ENCODE results near the gene MYT1. TPM values are rescaled to one million over a fixed set of nuclear protein-coding genes. Genes with fewer than 3 reads are reported as not detected.
A peak's percentile ranks its signal among the peaks of the same experiment; 100 is the strongest.

Gene MYT1
- total RNA-seq, 3 donors from 2014 or later = under 0.01 TPM; not detected in 2

DNA sequence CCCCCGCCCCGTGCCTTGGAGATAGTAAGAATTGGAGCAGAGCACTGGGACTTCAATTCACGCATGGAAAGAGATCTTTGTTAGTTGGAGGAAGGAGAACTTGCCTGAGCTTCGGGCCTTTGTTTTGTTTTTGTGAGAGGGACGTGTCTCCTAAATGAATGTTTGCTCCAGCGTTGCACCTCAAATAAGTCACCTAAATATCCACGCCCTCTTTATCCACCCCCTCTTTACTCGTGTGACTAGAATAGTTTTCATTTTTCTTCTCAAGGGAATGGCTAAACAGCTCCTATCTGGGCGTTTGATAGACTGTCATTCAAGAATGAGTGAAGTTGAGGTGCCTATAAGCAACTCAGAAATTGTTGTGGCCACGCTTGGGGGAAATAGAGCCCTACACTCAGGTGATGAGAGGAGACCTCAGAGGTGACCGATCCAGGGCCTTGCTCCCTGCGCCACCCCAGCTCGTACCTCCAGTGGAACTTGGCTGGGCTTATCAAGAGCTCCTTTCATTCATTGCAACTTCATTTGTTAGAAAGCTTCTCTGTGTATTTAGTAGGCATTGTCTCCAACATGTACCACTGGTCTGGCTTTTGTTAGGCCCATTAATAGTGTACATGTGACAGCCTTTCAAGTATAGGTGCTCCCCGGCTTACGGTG, 92.2 kb downstream of the MYT1 start:
- TF ChIP-seq POLR2A (IDR thresholded peaks at IDR 0.05) = no peak
- no peak for TF ChIP-seq POLR2AphosphoS5 (IDR thresholded peaks at IDR 0.05)
- TF ChIP-seq CTCF (IDR thresholded peaks at IDR 0.05) = no peak
- DNase-seq (ENCODE audit: low spot score in 2 of 2) = no peak
- Histone ChIP-seq H3K27me3 (peaks cover 0 to 2% of the 10 kb centered on the region in 2 donors), H3K4me1 (peaks cover 0 to 10% of the 10 kb centered on the region in 2 donors), H3K9me3 (no peaks in the 10 kb centered on the region), H3K27ac (peak overlapping the region; percentile 89 to 95), H3K36me3 (no peaks in the 10 kb centered on the region), H3K4me3 (peak overlapping the region; percentile 90 to 95 (median 94))
- intact Hi-C loops (cut with DNase I; ENCODE audit: low total_unique reads) = no loop called here

DNA sequence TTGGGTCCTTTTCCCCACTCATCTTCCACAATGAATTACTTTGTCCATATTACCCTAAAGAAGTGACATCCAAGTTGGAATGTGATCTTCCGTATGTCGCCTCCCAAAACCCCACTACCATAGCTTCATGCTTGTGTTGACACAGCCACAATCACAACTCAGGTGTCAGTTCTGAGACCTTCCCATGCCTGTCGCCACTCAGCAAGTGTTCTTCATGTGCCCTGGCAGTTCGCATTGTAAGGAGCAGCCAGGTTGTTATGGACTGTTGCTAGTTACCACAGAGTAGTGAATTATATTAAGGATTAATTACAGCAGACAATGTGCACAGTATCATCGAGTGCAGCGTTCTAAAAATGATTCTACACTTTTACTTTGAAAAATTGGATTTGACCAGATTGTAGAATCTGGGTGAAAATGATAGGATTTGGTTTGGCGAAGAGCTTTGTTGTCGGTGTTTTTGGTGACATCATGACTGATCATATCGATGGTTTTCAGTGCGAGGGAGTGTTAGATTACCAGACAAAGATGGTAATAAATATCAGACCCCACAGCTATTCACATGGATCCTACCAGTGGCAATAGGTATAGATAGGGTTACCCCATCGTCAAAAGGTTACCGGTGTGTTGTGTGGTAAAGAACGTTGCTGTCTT, 93.0 kb downstream of the MYT1 start:
- intact Hi-C loops (cut with DNase I; ENCODE audit: low total_unique reads) = no loop called here
- Histone ChIP-seq H3K36me3 (no peaks in the 10 kb centered on the region), H3K27ac (no peak overlapping the region), H3K9me3 (no peaks in the 10 kb centered on the region), H3K4me1 (peaks cover 0 to 10% of the 10 kb centered on the region in 2 donors), H3K4me3 (peak overlapping the region in 2 of 3 donors; percentile 90 to 95), H3K27me3 (peaks cover 0 to 2% of the 10 kb centered on the region in 2 donors)
- DNase-seq (ENCODE audit: low spot score in 2 of 2) = no peak
- TF ChIP-seq CTCF (IDR thresholded peaks at IDR 0.05) (no peak), POLR2AphosphoS5 (IDR thresholded peaks at IDR 0.05) (no peak), POLR2A (IDR thresholded peaks at IDR 0.05) (no peak)

- Histone ChIP-seq H3K27ac (no peak overlapping the region), H3K4me1 (peaks cover 0 to 10% of the 10 kb centered on the region in 2 donors), H3K4me3 (peak overlapping the region in 1 of 3 donors; percentile 90), H3K27me3 (no peaks in the 10 kb centered on the region), H3K9me3 (no peaks in the 10 kb centered on the region), H3K36me3 (no peaks in the 10 kb centered on the region)
- TF ChIP-seq POLR2A (IDR thresholded peaks at IDR 0.05) = no peak
- no peak for TF ChIP-seq CTCF (IDR thresholded peaks at IDR 0.05)
- TF ChIP-seq POLR2AphosphoS5 (IDR thresholded peaks at IDR 0.05) = no peak
- intact Hi-C loops (cut with DNase I; ENCODE audit: low total_unique reads) = no loop called here
- no peak for DNase-seq (ENCODE audit: low spot score in 2 of 2)
Observed at GRCh38 chr20:64258071-64258823, 94.0 kb downstream of the MYT1 start.

- Histone ChIP-seq H3K27me3 (no peaks in the 10 kb centered on the region), H3K36me3 (no peaks in the 10 kb centered on the region), H3K9me3 (no peaks in the 10 kb centered on the region), H3K27ac (peak overlapping the region in 1 of 2 donors; percentile 1), H3K4me3 (no peak overlapping the region), H3K4me1 (peaks cover 0 to 10% of the 10 kb centered on the region in 2 donors)
- intact Hi-C loops (cut with DNase I; ENCODE audit: low total_unique reads) = no loop called here
- DNase-seq (ENCODE audit: low spot score in 2 of 2) = no peak
- TF ChIP-seq CTCF (IDR thresholded peaks at IDR 0.05) (no peak), POLR2AphosphoS5 (IDR thresholded peaks at IDR 0.05) (no peak), POLR2A (IDR thresholded peaks at IDR 0.05) (no peak)
Observed at GRCh38 chr20:64260239-64260638, 96.0 kb downstream of the MYT1 start.

Data from breast epithelium (tissue), 4 donors.